ENCODE data around the gene PREX1.

The PREX1 gene

DNA sequence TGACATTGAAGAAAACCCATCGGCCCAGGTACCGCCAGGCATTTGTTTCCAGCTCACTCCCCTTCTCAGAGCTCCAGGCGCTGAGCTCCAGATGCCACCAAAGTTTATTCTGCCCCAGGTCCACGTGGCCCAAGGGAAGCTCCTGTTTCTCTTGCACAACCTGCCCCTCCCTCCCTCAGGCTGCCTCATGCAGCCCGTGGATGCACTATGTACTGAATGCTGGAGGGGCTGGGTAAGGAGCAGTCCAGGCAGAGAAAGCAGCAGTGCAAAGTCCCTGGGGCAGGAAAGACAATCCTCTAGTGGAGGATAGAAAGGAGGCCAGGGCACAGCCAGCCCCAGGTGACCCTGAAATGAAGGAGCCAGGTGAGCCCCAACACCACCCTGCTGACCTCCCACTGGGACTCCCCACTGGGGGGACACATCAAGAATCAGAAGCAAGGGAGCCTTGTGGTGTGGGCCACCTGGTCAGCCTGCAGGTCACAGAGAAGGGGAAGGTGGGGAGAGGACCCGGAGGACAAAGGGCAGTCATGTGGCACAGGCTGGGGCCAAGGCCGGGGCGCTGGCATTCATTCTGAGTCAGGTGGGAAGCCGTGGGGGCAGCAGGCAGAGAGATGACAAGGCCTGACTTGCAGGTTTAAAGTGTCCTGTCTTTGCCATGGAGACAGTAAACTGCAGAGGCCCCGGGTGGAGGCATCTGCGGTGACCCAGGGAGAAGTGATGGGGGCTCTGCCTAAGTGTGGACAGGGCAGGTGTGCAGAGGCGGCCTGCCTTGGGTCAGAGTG lies 230.1 kb downstream of the PREX1 start:
- no peak for DNase-seq

- DNase-seq = no peak
These were observed 231.4 kb downstream of the PREX1 start for GRCh38 chr20:48596334-48596898.

GRCh38 chr20:48595495-48596333 lies 232.1 kb downstream of the PREX1 start:
- no peak for DNase-seq

GRCh38 chr20:48594533-48594932 lies 233.3 kb downstream of the PREX1 start:
- no peak for DNase-seq

- DNase-seq = no peak
These were observed 235.5 kb downstream of the PREX1 start for GRCh38 chr20:48592107-48592940.

DNA sequence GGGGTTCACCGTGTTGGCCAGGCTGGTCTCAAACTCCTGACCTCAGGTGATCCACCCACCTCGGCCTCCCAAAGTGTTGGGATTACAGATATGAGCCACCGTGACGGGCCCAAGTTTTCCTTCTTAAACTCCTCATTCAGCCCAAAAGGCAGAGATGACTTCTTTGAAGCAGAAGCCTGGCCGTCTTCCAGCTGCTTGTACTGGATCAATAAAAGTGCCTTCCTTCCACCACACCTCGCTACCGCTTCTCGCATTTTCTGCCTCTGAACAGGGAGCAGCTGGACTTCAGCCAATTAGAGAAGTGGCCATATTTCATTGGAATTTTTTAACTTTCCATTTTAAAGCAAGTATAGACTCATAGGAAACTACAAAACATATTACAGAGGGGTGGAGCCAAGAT lies 241.1 kb downstream of the PREX1 start:
- DNase-seq = no peak

GRCh38 chr20:48585061-48585870 lies 242.5 kb downstream of the PREX1 start:
- DNase-seq = no peak

GRCh38 chr20:48584391-48585060 lies 243.3 kb downstream of the PREX1 start:
- DNase-seq = peak; percentile 74

GRCh38 chr20:48583801-48584200 lies 244.0 kb downstream of the PREX1 start:
- no peak for DNase-seq

DNA sequence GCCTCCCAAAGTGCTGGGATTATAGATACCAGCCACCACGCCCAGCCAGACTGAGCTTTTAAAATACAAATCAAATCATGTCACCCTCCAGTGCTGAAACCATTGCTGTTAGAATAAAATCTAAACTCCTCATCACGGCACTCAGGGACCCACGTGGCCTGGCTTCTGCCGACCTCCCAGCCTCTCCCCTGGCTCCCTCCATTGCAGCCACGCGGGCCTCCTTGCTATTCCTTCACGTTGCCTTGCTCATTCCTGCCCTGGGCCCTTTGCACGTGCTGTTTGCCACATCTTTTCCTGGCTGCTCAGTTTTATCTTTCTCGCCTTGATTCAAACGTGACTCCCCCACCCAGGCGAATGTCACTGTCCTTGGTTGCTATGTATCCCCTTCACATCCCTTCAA lies 244.6 kb downstream of the PREX1 start:
- no peak for DNase-seq

DNA sequence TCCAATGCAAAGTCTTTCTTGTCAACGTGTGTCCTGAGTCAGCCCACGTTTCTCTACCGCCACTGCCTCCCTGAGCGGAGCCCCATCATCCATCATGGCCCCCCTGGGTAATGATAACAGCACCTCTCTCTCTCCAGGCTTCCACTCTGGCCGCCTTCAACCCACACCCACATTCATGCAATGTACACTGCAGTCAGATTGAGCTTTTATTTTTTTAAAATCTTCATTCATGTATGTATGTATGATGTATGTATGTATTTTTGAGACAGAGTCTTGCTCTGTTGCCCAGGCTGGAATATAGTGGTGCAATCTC lies 245.2 kb downstream of the PREX1 start:
- no peak for DNase-seq

- no peak for DNase-seq
These were observed 246.6 kb downstream of the PREX1 start for GRCh38 chr20:48581167-48581566.

DNA sequence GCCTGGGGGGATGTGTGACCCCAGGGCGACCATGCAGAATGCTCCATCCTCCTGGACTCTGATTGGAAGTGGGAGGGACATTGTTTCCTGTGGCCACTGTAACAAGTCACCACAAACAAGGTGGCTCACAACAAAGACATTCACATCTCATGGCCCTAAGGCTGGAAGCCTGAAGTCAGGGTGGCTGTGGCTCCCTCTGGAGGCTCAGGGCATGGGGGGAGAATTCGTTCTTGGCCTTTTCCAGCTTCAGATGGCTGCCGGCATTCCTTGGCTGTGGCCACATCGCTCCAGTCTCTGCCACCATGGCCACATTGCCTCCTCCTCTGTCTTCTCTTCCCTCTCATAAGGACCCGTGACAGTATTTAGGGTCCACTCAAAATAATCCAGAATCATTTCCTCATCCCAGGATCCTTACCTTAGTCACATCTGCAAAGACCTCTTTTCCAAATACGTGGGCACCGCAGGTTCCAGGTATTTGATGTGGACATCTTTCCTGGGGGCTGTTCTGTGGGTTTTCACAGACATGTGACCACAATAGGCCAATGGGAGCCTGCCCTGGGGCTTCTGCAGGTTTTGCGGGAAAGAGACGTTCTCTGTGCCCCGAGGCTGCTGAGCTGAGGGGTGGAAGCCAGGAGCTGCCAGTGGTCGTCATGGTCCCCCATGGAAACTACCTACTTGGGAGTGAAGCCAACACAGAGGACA lies 249.3 kb downstream of the PREX1 start:
- DNase-seq = no peak

GRCh38 chr20:48577557-48577956 lies 250.2 kb downstream of the PREX1 start:
- DNase-seq = no peak

DNA sequence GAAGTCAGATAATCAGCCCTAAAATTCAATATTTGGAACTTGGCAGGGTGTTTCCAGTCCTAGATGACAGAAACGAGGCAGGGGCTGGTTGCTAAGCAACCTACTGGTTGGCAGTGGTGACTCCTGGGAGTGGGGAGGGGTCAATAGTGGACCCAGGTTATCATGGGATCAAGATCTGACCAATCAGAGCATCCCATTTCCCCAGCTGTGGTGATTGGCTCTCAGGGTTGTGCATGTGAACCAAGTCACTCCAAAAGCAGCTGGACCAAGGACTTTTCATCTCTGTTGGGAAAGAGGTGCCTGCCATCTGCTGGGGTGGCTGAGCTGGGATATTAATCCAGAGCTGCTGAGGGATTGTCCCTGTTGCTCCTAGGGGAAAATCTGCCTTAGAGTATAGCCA lies 253.4 kb downstream of the PREX1 start:
- peak; percentile 20 for DNase-seq
